HepG2 (cell line): ENCODE measurements around the gene EPHA10.

Source experiments
- ARID3A ChIP-seq: IDR thresholded peaks from 2 replicates; pipeline ENCODE4 v1.6.1; 2012; ENCODE audit warnings: low read depth, low read length, improper control_type of control experiment
- CTCF ChIP-seq: sonication (generic); formaldehyde crosslinking; IDR thresholded peaks from 2 replicates; pipeline ENCODE4 v1.5.0; 2020; ENCODE audit warnings: mild to moderate bottlenecking, missing genetic modification reagents, moderate library complexity
- FOXJ3 ChIP-seq: sonication (generic); formaldehyde crosslinking; IDR thresholded peaks from 2 replicates; pipeline ENCODE4 v1.4.0; 2020; ENCODE audit warnings: missing genetic modification reagents, mild to moderate bottlenecking, borderline replicate concordance
- FOXK1 ChIP-seq: sonication (generic); formaldehyde crosslinking; IDR thresholded peaks from 2 replicates; pipeline ENCODE4 v1.4.0; 2020; ENCODE audit warnings: low read depth, missing genetic modification reagents, borderline replicate concordance
- HNRNPUL1 ChIP-seq: fragments of 200-400 bp; formaldehyde crosslinking; IDR thresholded peaks from 2 replicates; pipeline ENCODE4 v1.6.1; 2017; ENCODE audit warnings: low read depth, mild to moderate bottlenecking, low read length, moderate library complexity
- JUNB ChIP-seq: sonication (generic); formaldehyde crosslinking; IDR thresholded peaks from 2 replicates; pipeline ENCODE4 v1.8.0; 2022; ENCODE audit warnings: missing genetic modification reagents, mild to moderate bottlenecking, borderline replicate concordance
- MIXL1 ChIP-seq: IDR thresholded peaks from 2 replicates; pipeline ENCODE4 v1.6.1; 2016
- POLR2A ChIP-seq, 2 experiments: IDR thresholded peaks; 2 replicates each; pipeline ENCODE4 v1.6.1; 2011; ENCODE audit warnings: low read depth in 2 of 2, low read length in 2 of 2, mild to moderate bottlenecking in 1 of 2, moderate library complexity in 1 of 2; ENCODE audit not compliant: insufficient read depth in 1 of 2
- SMC3 ChIP-seq: IDR thresholded peaks from 2 replicates; pipeline ENCODE4 v1.6.1; 2011; ENCODE audit warnings: low read length, improper control_type of control experiment
- U2AF2 ChIP-seq: fragments of 200-400 bp; formaldehyde crosslinking; IDR thresholded peaks from 2 replicates; pipeline ENCODE4 v1.6.1; 2017; ENCODE audit warnings: low read depth, mild to moderate bottlenecking, low read length
- YY1 ChIP-seq: IDR thresholded peaks from 2 replicates; pipeline ENCODE4 v1.6.1; 2011; ENCODE audit warnings: low read length, low read depth, moderate library complexity, mild to moderate bottlenecking; ENCODE audit not compliant: insufficient read depth, insufficient replicate concordance
- ZNF207 ChIP-seq: fragments of 450-650 bp; IDR thresholded peaks from 2 replicates; pipeline ENCODE4 v1.6.1; 2016; ENCODE audit warnings: antibody characterized with exemption, borderline replicate concordance
- ZNF280D ChIP-seq: sonication (generic); formaldehyde crosslinking; IDR thresholded peaks from 2 replicates; pipeline ENCODE4 v1.5.1; 2020; ENCODE audit warnings: mild to moderate bottlenecking, missing genetic modification reagents

GRCh38 chr1:37722181-37723071 lies 42.5 kb downstream of the EPHA10 start:
- TF ChIP-seq HNRNPUL1 (no peak), FOXJ3 (no peak), CTCF (CRISPR knock-in tag) (no peak), SMC3 (no peak), YY1 (no peak), ZNF207 (no peak), U2AF2 (no peak), ZNF280D (CRISPR knock-in tag) (no peak), JUNB (CRISPR knock-in tag) (no peak), FOXK1 (no peak), MIXL1 (CRISPR knock-in tag) (no peak), ARID3A (no peak), POLR2A (IDR thresholded peaks at IDR 0.05; ENCODE audit: insufficient read depth in 1 of 2, low read depth in 2 of 2, low read length in 2 of 2) (no peak)
